Mucosa of descending colon (tissue), 3 donors: ENCODE data around the gene HYAL4. TPM values are rescaled to one million over a fixed set of nuclear protein-coding genes. Genes with fewer than 3 reads are reported as not detected.
"Not testable (repeated sequence)": the region's sequence is repeated elsewhere in the genome, so short reads cannot be mapped to it uniquely, and the experiment has no call there.

Source experiments
- ATAC-seq: fragments of 200-7000 bp; cut with Tn5 transposase; one replicate; pipeline ENCODE4 v1.9.1; 2020; ENCODE audit warnings: mild to moderate bottlenecking, moderate library complexity
- DNase-seq, 3 donors: peaks; one replicate each; pipeline ENCODE4 v3.0.0-alpha.2; 2020
- H3K36me3 ChIP-seq: fragments of 200-600 bp; one replicate; pipeline ENCODE4 v1.8.0; 2021; ENCODE audit warnings: low read depth, mild to moderate bottlenecking
- H3K4me1 ChIP-seq: fragments of 200-600 bp; one replicate; pipeline ENCODE4 v1.8.0; 2021; ENCODE audit warnings: low read depth, mild to moderate bottlenecking
- H3K4me3 ChIP-seq: fragments of 200-600 bp; one replicate; pipeline ENCODE4 v1.8.0; 2021; ENCODE audit warnings: mild to moderate bottlenecking
- H3K9me3 ChIP-seq: fragments of 200-600 bp; one replicate; pipeline ENCODE4 v1.8.0; 2021; ENCODE audit warnings: mild to moderate bottlenecking
- CTCF ChIP-seq: fragments of 200-600 bp; IDR thresholded peaks from one replicate; pipeline ENCODE4 v1.8.0; 2022; ENCODE audit warnings: antibody characterized with exemption, mild to moderate bottlenecking
- intact Hi-C, 2 donors: fragments of 100-400 bp; cut with DNase I in 1 of 2; cut with micrococcal nuclease in 1 of 2; formaldehyde crosslinking; loops; one replicate each; pipeline versions ENCODE4 v1.11.0 to v1.11.1; 2022; cut with DNase I, micrococcal nuclease
- total RNA-seq, 3 donors: library from RNA; stranded (reverse); fragmentation: NEBNext Ultra II Directional in 2 of 3; extraction: Animal tissue kit (Norgen Biotek cat#: 25700) in 2 of 3; gene quantifications; one replicate each; pipeline versions ENCODE4 v1.2.1 to v1.2.4, GENCODE V29; 2021 to 2023
- donor health status: DM: no; HTN: no; CAD: no; lungs with moderate emphysema.
- donor health status: DM: no; HTN: no; CAD: no.
- donor health status: DM: no; HTN: yes; CAD: no.

Gene HYAL4
- total RNA-seq, 3 donors from 2014 or later: not detected

GRCh38 chr7:123836656-123837055 is 8.3 kb upstream of the HYAL4 start:
- ATAC-seq (no peak), DNase-seq (no peak)
- no peak for TF ChIP-seq CTCF
- H3K4me3 ChIP-seq: no peak overlapping the region
- no peaks in the 10 kb centered on the region for H3K4me1 ChIP-seq
- intact Hi-C loops: no loop called here
- H3K36me3 ChIP-seq: no peaks in the 10 kb centered on the region
- no peaks in the 10 kb centered on the region for H3K9me3 ChIP-seq

DNA sequence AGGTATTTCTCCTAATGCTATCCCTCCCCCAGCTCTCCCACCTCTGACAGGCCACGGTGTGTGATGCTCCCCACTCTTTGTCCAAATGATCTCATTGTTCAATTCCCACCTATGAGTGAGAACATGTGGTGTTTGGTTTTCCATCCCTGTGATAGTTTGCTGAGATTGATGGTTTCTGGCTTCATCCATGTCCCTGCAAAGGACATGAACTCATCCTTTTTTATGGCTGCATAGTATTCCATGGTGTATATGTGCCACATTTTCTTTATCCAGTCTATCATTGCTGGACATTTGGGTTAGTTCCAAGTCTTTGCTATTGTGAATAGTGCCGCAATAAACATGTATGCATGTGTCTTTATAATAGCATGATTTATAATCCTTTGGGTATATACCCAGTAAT is 5.9 kb upstream of the HYAL4 start:
- intact Hi-C loops, ATAC-seq, H3K4me3 ChIP-seq, H3K4me1 ChIP-seq, DNase-seq, H3K9me3 ChIP-seq, H3K36me3 ChIP-seq: not testable (repeated sequence)

GRCh38 chr7:123844142-123844541 is 827 bp upstream of the HYAL4 start:
- H3K36me3 ChIP-seq, H3K4me3 ChIP-seq, DNase-seq, H3K9me3 ChIP-seq, H3K4me1 ChIP-seq, ATAC-seq, intact Hi-C loops: not testable (repeated sequence)

DNA sequence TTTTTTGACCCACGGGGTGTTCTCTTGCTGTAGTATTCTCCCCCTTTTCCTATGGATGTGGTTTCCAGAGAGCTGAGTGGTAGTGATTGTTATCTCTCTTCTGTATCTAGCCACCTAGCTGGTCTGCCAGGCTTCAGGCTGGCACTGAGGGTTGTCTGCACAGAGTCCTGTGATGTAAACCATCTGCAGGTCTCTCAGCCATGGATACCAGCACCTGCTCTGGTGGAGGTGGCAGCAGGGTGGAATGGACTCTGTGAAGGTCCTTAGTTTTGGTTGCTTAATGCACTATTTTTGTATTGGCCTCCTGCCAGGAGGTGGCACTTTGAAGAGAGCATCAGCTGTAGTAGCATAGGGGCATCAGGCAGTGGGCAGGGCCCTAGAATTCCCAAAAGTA is 851 bp downstream of the HYAL4 start:
- no peak for TF ChIP-seq CTCF
- intact Hi-C loops: no loop called here
- Histone ChIP-seq H3K4me1 (no peaks in the 10 kb centered on the region), H3K9me3 (no peaks in the 10 kb centered on the region), H3K36me3 (no peaks in the 10 kb centered on the region), H3K4me3 (no peak overlapping the region)
- ATAC-seq: no peak
- DNase-seq: no peak

DNA sequence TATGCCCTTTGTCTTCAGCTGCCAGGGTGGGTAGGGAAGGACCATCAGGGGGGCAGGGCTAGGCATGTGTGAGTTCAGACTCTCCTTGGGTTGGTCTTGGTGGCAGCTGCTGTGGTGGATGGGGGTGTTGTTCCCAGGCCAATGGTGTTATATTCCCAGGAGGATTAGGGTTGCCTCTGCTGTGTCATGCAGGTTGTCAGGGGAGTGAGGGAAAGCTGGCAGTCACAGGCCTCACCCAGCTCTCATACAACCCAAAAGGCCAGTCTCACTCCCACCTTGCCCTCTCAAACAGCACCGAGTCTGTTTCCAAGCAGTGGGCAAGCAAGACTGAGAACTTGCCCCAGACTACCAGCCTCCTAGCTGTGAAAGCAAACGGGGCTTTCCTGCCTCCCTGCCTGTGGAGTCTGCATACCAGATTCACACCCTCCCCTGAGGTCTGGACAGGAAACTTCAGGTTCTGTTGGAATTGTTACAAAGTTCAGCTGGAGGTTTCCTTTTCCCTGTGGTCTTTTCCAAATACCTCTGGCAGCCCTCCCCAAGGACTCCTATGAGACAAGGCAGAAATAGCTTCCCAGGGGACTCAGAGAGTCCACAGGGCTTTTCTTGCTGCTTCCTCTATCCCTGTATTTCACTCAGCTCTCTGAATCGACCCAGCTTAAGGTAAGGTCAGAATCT is 1.4 kb downstream of the HYAL4 start:
- intact Hi-C loops: no loop called here
- H3K4me3 ChIP-seq: no peak overlapping the region
- ATAC-seq (peak; percentile 54), DNase-seq (no peak)
- no peak for TF ChIP-seq CTCF
- H3K4me1 ChIP-seq: no peaks in the 10 kb centered on the region
- no peaks in the 10 kb centered on the region for H3K9me3 ChIP-seq
- no peaks in the 10 kb centered on the region for H3K36me3 ChIP-seq

GRCh38 chr7:123847868-123848267 is 2.9 kb downstream of the HYAL4 start:
- no peaks in the 10 kb centered on the region for H3K4me1 ChIP-seq
- no peak for TF ChIP-seq CTCF
- ATAC-seq (no peak), DNase-seq (no peak)
- H3K9me3 ChIP-seq: no peaks in the 10 kb centered on the region
- intact Hi-C loops: no loop called here
- no peaks in the 10 kb centered on the region for H3K36me3 ChIP-seq
- no peak overlapping the region for H3K4me3 ChIP-seq

- ATAC-seq (no peak), DNase-seq (no peak)
- Histone ChIP-seq H3K9me3 (no peaks in the 10 kb centered on the region), H3K4me1 (no peaks in the 10 kb centered on the region), H3K4me3 (no peak overlapping the region), H3K36me3 (no peaks in the 10 kb centered on the region)
- intact Hi-C loops: no loop called here
- no peak for TF ChIP-seq CTCF
Measured at GRCh38 chr7:123849855-123850254, 4.9 kb downstream of the HYAL4 start.

DNA sequence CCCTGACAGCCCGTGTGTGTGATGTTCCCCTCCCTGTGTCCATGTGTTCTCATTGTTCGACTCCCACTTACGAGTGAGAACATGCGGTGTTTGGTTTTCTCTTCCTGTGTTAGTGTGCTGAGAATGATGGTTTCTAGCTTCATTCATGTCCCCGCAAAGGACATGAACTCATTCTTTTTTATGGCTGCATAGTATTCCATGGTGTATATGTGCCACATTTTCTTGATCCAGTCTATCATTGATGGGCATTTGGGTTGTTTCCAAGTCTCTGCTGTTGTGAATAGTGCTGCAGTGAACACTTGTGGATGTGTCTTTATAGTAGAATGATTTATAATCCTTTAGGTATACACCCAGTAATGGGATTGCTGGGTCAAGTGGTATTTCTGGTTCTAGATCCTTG is 6.4 kb downstream of the HYAL4 start:
- H3K36me3 ChIP-seq, H3K4me3 ChIP-seq, H3K4me1 ChIP-seq, H3K9me3 ChIP-seq, ATAC-seq, DNase-seq, intact Hi-C loops: not testable (repeated sequence)

GRCh38 chr7:123854291-123854690 is 9.3 kb downstream of the HYAL4 start:
- intact Hi-C loops, H3K36me3 ChIP-seq, H3K4me1 ChIP-seq, H3K9me3 ChIP-seq, DNase-seq, ATAC-seq, H3K4me3 ChIP-seq: not testable (repeated sequence)

- H3K36me3 ChIP-seq, H3K4me3 ChIP-seq, H3K4me1 ChIP-seq, H3K9me3 ChIP-seq, ATAC-seq, intact Hi-C loops: not testable (repeated sequence)
- peak in 1 of 3 donors; percentile 16 for DNase-seq
Measured at GRCh38 chr7:123856428-123856827, 11.5 kb downstream of the HYAL4 start.
